Adrenal gland (tissue), 12 donors: ENCODE measurements around the gene TMEM179B. TPM values are rescaled to one million over a fixed set of nuclear protein-coding genes. Genes with fewer than 3 reads are reported as not detected.

Experiments
- DNase-seq, 7 donors: peaks; one replicate each; pipeline ENCODE4 v3.0.0-alpha.2; 2019 to 2020
- H3K27ac ChIP-seq, 5 donors: fragments of 200-600 bp; sonication (generic) in 4 of 5; 1 replicate in 3 of 5; 2 replicates in 2 of 5; pipeline versions ENCODE4 v1.5.1 to v1.8.0; 2016 to 2020; ENCODE audit warnings: mild to moderate bottlenecking in 1 of 5
- H3K27me3 ChIP-seq: fragments of 200-600 bp; 2 replicates; pipeline ENCODE4 v1.8.0; 2021
- H3K36me3 ChIP-seq, 2 donors: fragments of 200-600 bp; replicated peaks in 1 of 2; 1 replicate in 1 of 2; 2 replicates in 1 of 2; pipeline versions ENCODE4 v1.5.1 to v1.8.0; 2018 to 2022
- H3K4me1 ChIP-seq, 2 donors: fragments of 200-600 bp; replicated peaks in 1 of 2; 1 replicate in 1 of 2; 2 replicates in 1 of 2; pipeline versions ENCODE4 v1.5.1 to v1.8.0; 2018 to 2021
- H3K4me3 ChIP-seq, 4 donors: fragments of 200-600 bp; sonication (generic) in 3 of 4; one replicate each; pipeline ENCODE4 v1.5.1; 2016 to 2018
- H3K9me3 ChIP-seq, 3 donors: fragments of 200-600 bp; sonication (generic) in 1 of 3; replicated peaks in 1 of 3; 1 replicate in 2 of 3; 2 replicates in 1 of 3; pipeline versions ENCODE4 v1.5.1 to v1.8.0; 2016 to 2021
- CTCF ChIP-seq, 6 experiments: fragments of 450-650 bp in 4 of 6; fragments of 200-600 bp in 2 of 6; sonication (generic) in 1 of 6; IDR thresholded peaks; 1 replicate in 5 of 6; 2 replicates in 1 of 6; pipeline versions ENCODE4 v1.5.1 to v1.8.0; 2016 to 2021; ENCODE audit warnings: antibody characterized with exemption in 6 of 6, mild to moderate bottlenecking in 2 of 6, moderate library complexity in 1 of 6
- POLR2A ChIP-seq, 2 donors: fragments of 450-650 bp; IDR thresholded peaks; one replicate each; pipeline ENCODE4 v1.6.1; 2017; ENCODE audit warnings: antibody characterized with exemption in 2 of 2, mild to moderate bottlenecking in 2 of 2, moderate library complexity in 1 of 2
- WGBS, 4 donors: extraction: QIAGEN DNeasy Blood & Tissue Kit in 2 of 4; methylation state at CpG; one replicate each; pipeline versions ENCODE4 v1.1.5 to v1.1.7; 2013 to 2017; 5-methylcytosine and 5-hydroxymethylcytosine counted together
- intact Hi-C, 2 donors: fragments of 100-400 bp; cut with DNase I; formaldehyde crosslinking; loops; one replicate each; pipeline versions ENCODE4 v1.14.1 to v1.15.0; 2022 to 2023
- polyA plus RNA-seq, 3 donors: library from polyadenylated mRNA; stranded (reverse); fragments of 200-250 nt in 2 of 3; fragments of 350-450 nt in 1 of 3; fragmentation: Illumina TruSeq in 1 of 3; extraction: RNeasy Lipid Tissue Mini Kit (QIAGEN cat#74804) in 1 of 3; gene quantifications; one replicate each; pipeline ENCODE4 v1.2.3, GENCODE V29; 2013 to 2014
- total RNA-seq, 9 donors: library from RNA; depleted of rRNA in 4 of 9; stranded (reverse); fragments of >200 nt in 4 of 9; fragments of 120-200 nt in 1 of 9; fragmentation: NEBNext Ultra II Directional in 1 of 9; extraction: Animal tissue kit (Norgen Biotek cat#: 25700) in 1 of 9; gene quantifications; one replicate each; pipeline versions ENCODE4 v1.1.0 to v1.2.4, GENCODE V29; 2013 to 2023
- donor health status: healthy with polysubstance abuse.
- donor health status: Bipolar disorder and iron deficiency.
- donor health status: DM: yes; HTN: yes; CAD: no.
- donor health status: DM: no; HTN: no; CAD: no.
- donor health status: DM: no; HTN: no; CAD: no.
- donor health status: DM: yes; HTN: yes; CAD: no.

Gene TMEM179B
- total and polyA plus RNA-seq, 12 donors = 37.2 to 217 (median 70.5) TPM

GRCh38 chr11:62799486-62799885, 12.3 kb downstream of the TMEM179B start:
- 79 to 90% (median 89%) methylated on average over 5 to 10 of the region's 10 CpGs for WGBS, 4 donors
- H3K27me3 ChIP-seq = no peaks in the 10 kb centered on the region
- H3K4me1 ChIP-seq = peaks cover 7 to 18% of the 10 kb centered on the region in 2 donors
- no peak for DNase-seq
- no peak overlapping the region for H3K27ac ChIP-seq
- TF ChIP-seq CTCF (IDR thresholded peaks at IDR 0.05) (no peak), POLR2A (IDR thresholded peaks at IDR 0.05) (no peak)
- H3K4me3 ChIP-seq = no peak overlapping the region
- H3K9me3 ChIP-seq = no peaks in the 10 kb centered on the region
- peaks cover 0 to 90% of the 10 kb centered on the region in 2 donors for H3K36me3 ChIP-seq
- intact Hi-C loops = loop anchor here in 1 of 2 donors (10.0 kb wide), 1 partner anchor 65 kb away; no protein-coding TSS in a partner anchor

GRCh38 chr11:62801071-62801470, 13.9 kb downstream of the TMEM179B start:
- no peak for DNase-seq
- peaks cover 11 to 22% of the 10 kb centered on the region in 2 donors for H3K4me1 ChIP-seq
- peaks cover 0 to 75% of the 10 kb centered on the region in 2 donors for H3K36me3 ChIP-seq
- H3K27me3 ChIP-seq = no peaks in the 10 kb centered on the region
- intact Hi-C loops = no loop called here
- H3K27ac ChIP-seq = no peak overlapping the region
- H3K4me3 ChIP-seq = no peak overlapping the region
- 69 to 78% (median 76%) methylated on average over 4 of the region's 4 CpGs for WGBS, 4 donors
- H3K9me3 ChIP-seq = no peaks in the 10 kb centered on the region
- TF ChIP-seq CTCF (IDR thresholded peaks at IDR 0.05) (no peak), POLR2A (IDR thresholded peaks at IDR 0.05) (no peak)

- 1 to 5% (median 2%) methylated on average over 14 of the region's 14 CpGs for WGBS, 4 donors
- intact Hi-C loops = no loop called here
- TF ChIP-seq POLR2A (IDR thresholded peaks at IDR 0.05) (peak in 1 of 2 donors; percentile 46), CTCF (IDR thresholded peaks at IDR 0.05) (no peak)
Measured at GRCh38 chr11:62804310-62805075, 17.3 kb downstream of the TMEM179B start.

GRCh38 chr11:62805076-62805892, 18.1 kb downstream of the TMEM179B start, which contains the start of gene NXF1:
TSS of gene NXF1 (minus strand) at chr11:62805440. CDS start at chr11:62805356, 84 bp downstream.
- peak within 1 kb of the TSS; percentile 25 to 69 (median 54) for H3K4me3 ChIP-seq
- no peaks in the 10 kb centered on the region for H3K9me3 ChIP-seq
- H3K27me3 ChIP-seq = no peaks in the 10 kb centered on the region
- peak; percentile 92 to 97 (median 96) for DNase-seq
- 0 to 1% (median 0%) methylated on average over 3 to 77 of the region's 77 CpGs for WGBS, 4 donors
- intact Hi-C loops = no loop called here
- peak within 1 kb of the TSS; percentile 65 to 93 (median 89) for H3K27ac ChIP-seq
- peaks cover 0 to 32% of the 10 kb centered on the region in 2 donors for H3K36me3 ChIP-seq
- H3K4me1 ChIP-seq = peaks cover 15 to 28% of the 10 kb centered on the region in 2 donors
- TF ChIP-seq POLR2A (IDR thresholded peaks at IDR 0.05) = peak; percentile 100
- TF ChIP-seq CTCF (IDR thresholded peaks at IDR 0.05) = peak in 4 of 6 experiments; percentile 24 to 41 (median 38)

More at GRCh38 chr11:62804310-62805075, 17.3 kb downstream of the TMEM179B start:
- H3K27me3 ChIP-seq = no peaks in the 10 kb centered on the region
- H3K9me3 ChIP-seq = no peaks in the 10 kb centered on the region
- peak in 5 of 7 donors; percentile 32 to 66 (median 50) for DNase-seq
- peak overlapping the region; percentile 25 to 69 (median 54) for H3K4me3 ChIP-seq
- peaks cover 15 to 28% of the 10 kb centered on the region in 2 donors for H3K4me1 ChIP-seq
- H3K36me3 ChIP-seq = peaks cover 0 to 40% of the 10 kb centered on the region in 2 donors
- H3K27ac ChIP-seq = peak overlapping the region; percentile 65 to 93 (median 89)
